HG02973 (cell line): Measurements from ENCODE around the gene WDR87.

ENCODE experiments used
- ATAC-seq: cut with Tn5 transposase; IDR thresholded peaks from one replicate; pipeline ENCODE4 v1.9.1; 2021; ENCODE audit warnings: moderate library complexity; ENCODE audit not compliant: unreplicated experiment

The WDR87 gene

GRCh38 chr19:37905946-37906868, at the start of gene WDR87:
Gene WDR87, minus strand, starts transcription at chr19:37906594. Its CDS starts 8,355 bp downstream, at chr19:37898239.
- peak; percentile 16 for ATAC-seq

- ATAC-seq, result no peak
Measured at GRCh38 chr19:37955986-37956385, 49.6 kb upstream of the WDR87 start.

GRCh38 chr19:37954421-37954874, 48.1 kb upstream of the WDR87 start:
- no peak for ATAC-seq

GRCh38 chr19:37953918-37954303, 47.5 kb upstream of the WDR87 start:
- no peak for ATAC-seq

GRCh38 chr19:37953171-37953917, 47.0 kb upstream of the WDR87 start:
- ATAC-seq, result no peak

- no peak for ATAC-seq
Measured at GRCh38 chr19:37951816-37952210, 45.4 kb upstream of the WDR87 start.

- ATAC-seq, result no peak
Measured at GRCh38 chr19:37950471-37951175, 44.2 kb upstream of the WDR87 start.

- ATAC-seq, result no peak
Measured at GRCh38 chr19:37948362-37948761, 42.0 kb upstream of the WDR87 start.

- ATAC-seq, result no peak
Measured at GRCh38 chr19:37947778-37948177, 41.4 kb upstream of the WDR87 start.

GRCh38 chr19:37946132-37946531, 39.7 kb upstream of the WDR87 start:
- no peak for ATAC-seq

GRCh38 chr19:37943480-37943879, 37.1 kb upstream of the WDR87 start:
- no peak for ATAC-seq

- no peak for ATAC-seq
Measured at GRCh38 chr19:37942516-37942902, 36.1 kb upstream of the WDR87 start.

- ATAC-seq, result no peak
Measured at GRCh38 chr19:37941782-37942515, 35.6 kb upstream of the WDR87 start.

- no peak for ATAC-seq
Measured at GRCh38 chr19:37938353-37938752, 32.0 kb upstream of the WDR87 start.

- ATAC-seq, result no peak
Measured at GRCh38 chr19:37936886-37937285, 30.5 kb upstream of the WDR87 start.

GRCh38 chr19:37936166-37936565, 29.8 kb upstream of the WDR87 start:
- no peak for ATAC-seq

GRCh38 chr19:37935341-37935740, 28.9 kb upstream of the WDR87 start:
- no peak for ATAC-seq

GRCh38 chr19:37933937-37934358, 27.6 kb upstream of the WDR87 start:
- no peak for ATAC-seq

- no peak for ATAC-seq
Measured at GRCh38 chr19:37932985-37933936, 26.9 kb upstream of the WDR87 start.
